Activated CD8-positive, alpha-beta memory T cell treated with anti-CD3 and anti-CD28 coated beads, Interleukin-2, amount 50 U/mL, for 24 hours (primary cell): ENCODE data around the gene CLCN7.

ENCODE experiments used
- DNase-seq: peaks from one replicate; pipeline ENCODE4 v3.0.0-alpha.2; 2020; ENCODE audit errors: extremely low read depth

The CLCN7 gene

DNA sequence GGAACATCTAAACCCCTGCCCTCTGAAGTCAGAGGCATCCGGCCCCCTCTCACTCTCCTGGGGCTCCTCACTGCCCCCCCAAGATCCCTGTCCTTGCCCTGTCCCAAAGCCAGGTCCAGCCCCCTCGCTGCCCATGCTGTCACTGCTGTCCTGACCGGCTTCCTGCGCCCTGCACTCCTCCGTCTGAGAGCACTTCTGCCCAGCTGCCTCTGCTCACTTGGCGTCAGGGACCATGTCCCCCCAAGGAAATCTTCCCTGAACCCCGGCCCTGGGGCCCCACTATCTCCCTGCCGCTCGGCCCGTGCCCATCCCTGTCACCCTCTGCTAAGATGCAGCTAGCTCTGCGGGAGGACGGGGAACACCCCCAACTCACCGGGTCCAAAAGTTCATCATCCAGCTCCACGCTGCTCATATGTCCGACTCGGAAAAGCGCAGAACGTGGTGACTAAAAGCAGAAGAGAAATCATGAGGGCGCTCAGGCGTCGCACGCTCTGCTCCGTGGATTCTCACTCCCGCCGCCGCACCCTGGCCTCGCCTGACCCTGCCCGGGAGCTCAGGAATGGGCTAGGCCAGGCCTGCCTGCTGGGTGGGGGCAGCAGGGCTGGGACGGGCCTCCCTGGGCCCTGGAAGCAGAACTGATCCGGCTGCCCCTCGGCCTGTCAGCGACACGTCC lies 9.8 kb downstream of the CLCN7 start:
- no peak for DNase-seq

GRCh38 chr16:1464196-1464893 lies 10.5 kb downstream of the CLCN7 start:
- no peak for DNase-seq

GRCh38 chr16:1461146-1461545 lies 13.7 kb downstream of the CLCN7 start:
- DNase-seq: no peak

DNA sequence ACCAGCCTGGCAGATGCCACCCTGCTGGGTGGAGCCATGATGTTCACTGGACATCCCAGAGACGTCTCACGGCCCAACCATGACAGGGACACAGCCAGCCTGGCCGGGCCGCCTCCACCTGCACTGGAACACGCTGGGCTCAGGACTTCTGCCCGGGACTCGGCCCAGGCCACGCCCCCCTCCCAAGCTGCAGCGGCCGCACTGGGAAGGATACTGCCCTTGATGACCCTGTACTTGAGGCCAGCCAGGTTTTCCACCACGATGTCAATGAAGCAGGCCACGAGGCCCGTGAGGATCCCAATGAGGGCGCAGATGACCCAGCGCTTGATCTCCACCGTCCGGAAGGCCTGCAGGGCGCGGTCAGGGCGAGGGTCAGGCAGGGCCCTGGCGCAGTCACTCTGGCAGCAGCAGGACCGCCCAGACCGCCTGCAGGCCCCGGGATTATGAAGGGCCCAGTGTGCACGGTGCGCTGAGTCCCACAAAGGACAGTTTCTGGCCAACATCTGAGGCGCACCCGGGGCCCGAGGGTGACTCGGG lies 14.2 kb downstream of the CLCN7 start:
- DNase-seq: no peak

DNA sequence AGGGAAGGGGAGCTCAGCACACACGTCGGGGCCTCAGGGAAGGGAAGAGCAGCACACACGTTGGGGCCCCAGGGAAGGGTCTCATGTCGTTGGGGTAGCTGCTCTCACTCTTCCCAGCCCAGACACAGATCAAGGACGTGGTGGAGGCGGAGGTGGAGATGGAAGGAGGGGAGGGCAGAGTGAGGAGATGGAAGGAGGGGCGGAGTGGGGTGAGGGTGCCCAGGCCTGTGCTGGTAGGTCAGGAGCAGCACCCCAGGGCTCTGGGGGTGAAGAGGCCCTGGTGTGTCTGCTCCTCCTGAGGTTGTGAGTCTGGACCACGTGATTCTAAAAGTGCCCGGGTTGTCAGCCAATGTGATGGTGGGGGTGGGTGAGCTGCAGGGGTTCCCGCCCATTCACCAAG lies 14.9 kb downstream of the CLCN7 start:
- no peak for DNase-seq

- DNase-seq: no peak
Measured at GRCh38 chr16:1458977-1459341, 15.9 kb downstream of the CLCN7 start.

DNA sequence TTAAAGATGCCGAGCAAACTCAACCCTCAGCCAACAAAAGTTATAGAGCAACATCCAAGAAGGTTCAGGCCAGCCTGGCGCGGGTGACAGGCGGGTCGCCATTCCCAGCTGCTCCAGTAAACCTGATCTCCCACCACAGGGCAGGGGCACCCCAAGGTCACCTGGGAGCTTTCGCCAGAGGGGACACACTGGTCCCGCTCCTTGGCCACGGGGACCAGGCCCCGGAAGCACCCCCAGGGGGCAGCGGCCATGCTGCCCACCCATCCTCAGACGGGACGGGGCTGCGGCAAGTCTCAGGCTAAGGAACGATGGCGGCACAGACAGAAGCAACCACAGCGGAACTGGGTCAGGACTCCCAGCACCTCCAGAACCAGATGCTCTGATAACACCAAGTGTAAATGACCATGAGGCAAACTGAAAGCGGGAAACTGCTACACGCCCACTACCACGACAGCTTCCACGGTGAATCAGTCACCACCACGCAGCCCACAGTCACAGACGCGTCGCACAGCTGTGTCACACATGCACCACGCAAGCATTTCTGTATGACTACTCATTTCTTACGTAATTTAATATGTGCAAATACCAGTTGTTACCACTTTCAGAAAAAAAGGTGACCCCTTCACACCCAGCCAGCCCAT lies 16.4 kb downstream of the CLCN7 start:
- DNase-seq: no peak

- no peak for DNase-seq
Measured at GRCh38 chr16:1457489-1458245, 17.2 kb downstream of the CLCN7 start.

- DNase-seq: no peak
Measured at GRCh38 chr16:1456951-1457350, 17.9 kb downstream of the CLCN7 start.

DNA sequence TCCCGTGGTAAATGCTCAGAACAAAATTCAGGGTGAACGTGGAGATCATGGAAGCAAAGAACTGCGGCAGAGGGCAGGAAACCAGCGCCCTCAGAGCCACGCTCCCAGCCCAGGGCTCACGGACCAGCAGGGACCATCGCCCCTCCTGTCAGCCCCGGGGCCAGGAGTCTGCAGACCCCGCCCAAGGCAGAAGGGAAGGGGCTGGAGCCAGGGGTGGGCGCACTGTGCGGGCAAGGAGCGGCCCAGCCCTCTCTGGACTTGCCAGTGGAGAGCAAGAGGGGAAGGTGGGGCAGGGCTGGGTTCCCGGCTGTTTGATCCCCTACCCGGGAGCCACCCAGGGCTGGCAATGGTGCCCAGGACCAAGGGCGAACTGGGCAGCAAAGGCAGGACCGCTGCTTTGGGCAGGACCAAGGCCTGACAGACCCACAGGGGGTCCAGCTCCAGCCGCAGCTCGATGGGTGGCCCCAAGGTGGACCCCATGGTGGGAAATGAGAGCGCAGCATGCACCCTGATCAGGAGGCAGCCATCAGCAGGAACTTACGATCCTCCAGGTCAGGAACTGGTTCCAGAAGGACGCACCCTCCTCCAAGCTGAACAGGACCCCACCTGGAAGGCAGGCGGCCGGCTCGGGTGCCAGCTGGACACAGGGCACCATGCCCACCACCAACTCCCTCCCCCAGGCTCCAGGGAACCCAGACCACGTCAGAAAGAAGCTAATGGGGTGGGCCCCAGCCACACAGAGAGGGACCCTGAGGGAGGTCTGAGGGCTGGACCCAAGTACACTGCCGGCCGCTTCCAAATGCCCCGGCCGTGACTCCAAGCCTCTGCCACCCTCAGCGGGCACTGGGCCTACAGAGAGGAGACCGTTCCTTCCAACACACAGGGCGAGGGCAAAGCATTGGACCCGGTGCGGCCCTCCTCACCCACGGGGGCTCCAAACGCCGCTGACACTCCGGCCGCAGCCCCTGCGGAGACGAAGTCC lies 19.3 kb downstream of the CLCN7 start:
- no peak for DNase-seq

GRCh38 chr16:1454561-1454960 lies 20.3 kb downstream of the CLCN7 start:
- DNase-seq: no peak

DNA sequence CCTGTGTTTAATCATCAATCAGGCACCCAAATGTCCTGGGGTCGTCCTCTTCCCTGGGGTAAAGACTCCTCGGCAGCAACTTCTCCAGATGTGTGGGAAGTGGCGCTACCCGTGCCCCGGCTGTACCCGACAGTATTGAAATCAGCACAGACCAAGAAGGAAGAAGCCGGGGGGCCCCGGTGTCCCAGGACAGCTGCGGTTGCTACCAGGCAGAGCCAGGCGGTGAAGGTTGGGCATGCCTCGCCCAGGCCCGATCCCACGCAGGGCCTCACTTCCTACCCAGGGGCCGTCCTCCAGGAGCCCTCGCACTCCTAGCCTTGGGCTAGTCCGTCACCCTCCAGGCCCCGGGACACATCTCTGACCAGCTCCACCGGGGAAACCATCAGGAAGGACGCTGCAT lies 21.5 kb downstream of the CLCN7 start:
- no peak for DNase-seq

GRCh38 chr16:1452530-1452929 lies 22.3 kb downstream of the CLCN7 start:
- no peak for DNase-seq

- DNase-seq: no peak
Measured at GRCh38 chr16:1451702-1452392, 23.0 kb downstream of the CLCN7 start.

- no peak for DNase-seq
Measured at GRCh38 chr16:1450841-1451240, 24.0 kb downstream of the CLCN7 start.

- no peak for DNase-seq
Measured at GRCh38 chr16:1450218-1450617, 24.6 kb downstream of the CLCN7 start.

DNA sequence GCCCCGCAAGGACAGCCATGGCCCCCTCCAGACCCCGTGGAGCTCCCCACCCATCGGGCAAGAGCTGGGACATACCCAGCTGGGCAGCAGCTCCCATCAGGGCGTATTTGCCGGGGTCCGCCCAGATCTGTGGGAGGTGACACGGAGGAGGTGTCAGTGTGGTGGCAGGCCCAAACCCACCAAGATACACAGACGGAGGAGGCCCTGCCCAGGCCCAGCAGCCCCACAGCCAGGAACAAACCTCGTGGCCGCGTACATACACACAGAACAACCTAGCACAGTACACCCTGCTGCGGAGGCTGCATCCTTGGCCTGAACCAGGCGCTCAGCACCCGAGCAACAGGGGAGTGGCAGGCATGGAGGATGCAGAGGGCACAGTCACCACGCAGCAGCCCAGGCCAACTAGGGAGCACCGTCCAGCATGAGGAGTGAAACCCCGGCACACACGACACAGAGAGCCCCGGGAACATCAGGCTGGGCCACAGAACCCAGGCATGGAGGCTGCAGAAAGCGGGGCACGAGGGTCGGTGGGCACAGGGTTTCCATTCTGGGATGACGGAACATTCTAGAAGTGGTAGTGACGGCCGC lies 25.5 kb downstream of the CLCN7 start:
- no peak for DNase-seq

DNA sequence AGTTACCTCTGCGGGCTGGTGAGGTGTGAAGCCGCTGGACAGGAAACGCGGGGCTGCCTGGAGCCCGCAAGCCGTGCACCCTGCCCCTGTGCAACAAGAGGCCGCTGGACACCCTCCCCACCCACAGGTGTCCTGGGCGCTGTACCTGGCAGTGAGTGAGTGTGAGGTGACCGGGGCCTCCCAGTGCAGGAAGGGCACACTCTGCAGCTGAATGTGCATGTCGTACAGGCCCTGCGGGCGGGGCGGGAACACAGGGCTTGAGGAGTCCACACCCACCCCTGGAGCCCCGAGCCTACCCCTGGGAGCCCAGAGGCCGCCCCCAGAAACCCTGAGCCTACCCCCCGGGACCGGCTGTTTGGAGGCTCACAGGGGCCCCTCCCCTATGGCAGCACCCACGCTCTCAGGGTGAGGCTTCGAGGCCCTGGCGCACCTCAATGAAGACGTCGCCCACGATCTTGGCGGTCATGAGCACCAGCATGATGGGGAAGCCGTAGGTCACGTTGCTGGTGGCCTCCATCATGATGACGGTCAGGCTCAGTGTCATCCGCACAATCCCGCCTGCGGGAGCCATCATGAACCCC lies 26.2 kb downstream of the CLCN7 start:
- DNase-seq: no peak

- no peak for DNase-seq
Measured at GRCh38 chr16:1447965-1448364, 26.9 kb downstream of the CLCN7 start.
